K562 (cell line): Measurements from ENCODE around the gene ANKRD11. TPM values are rescaled to one million over a fixed set of nuclear protein-coding genes. Genes with fewer than 3 reads are reported as not detected.

ENCODE experiments used
- ATAC-seq: fragments of 200-7000 bp; cut with Tn5 transposase; 3 replicates; pipeline ENCODE4 v1.9.1; 2020; ENCODE audit warnings: moderate library complexity
- BruUV-seq: library from RNA; stranded (reverse); fragments of 400-500 nt; replicated peaks from 2 replicates; lab custom pipeline; 2021; lab: Mats Ljungman, UMichigan
- CTCF ChIA-PET: fragments of 300-600 bp; formaldehyde crosslinking; extraction: SDS; loops from one replicate; lab custom pipeline; 2021; ENCODE audit warnings: low intra/inter-chr PET ratio; lab: Yijun Ruan, JAX
- POLR2A ChIA-PET: fragments of 300-600, 350-650 bp; sonication (Branson Sonifier 250); formaldehyde crosslinking; extraction: SDS; loops from one replicate; lab custom pipeline; 2021; ENCODE audit warnings: antibody characterized with exemption, inconsistent platforms; lab: Yijun Ruan, JAX
- DNase-seq, 4 experiments: peaks; one replicate each; pipeline versions ENCODE4 v3.0.0 to v3.0.0-alpha.2; 2011 to 2018; ENCODE audit warnings: low spot score in 3 of 4, mixed read lengths in 3 of 4; ENCODE audit errors: extremely low read depth in 1 of 4
- FAIRE-seq: peaks from 2 replicates; lab custom pipeline; 2011; peaks lifted over from hg19 to GRCh38; lab: Jason Lieb, UNC
- H2AFZ ChIP-seq: 2 replicates; pipeline ENCODE4 v1.6.0; 2011; ENCODE audit warnings: low read depth, low read length, control low read depth, inconsistent platforms
- H3K27ac ChIP-seq: fragments of 200-600 bp; 3 replicates; pipeline ENCODE4 v1.8.0; 2011; ENCODE audit warnings: low read depth, mild to moderate bottlenecking, control low read depth, inconsistent platforms, low read length, moderate library complexity, mixed read lengths; ENCODE audit errors: extremely low read depth
- H3K27me3 ChIP-seq, 2 experiments: fragments of 300-600 bp in 1 of 2; 2 replicates in 1 of 2; 3 replicates in 1 of 2; pipeline versions ENCODE4 v1.6.0 to v1.8.0; 2011; ENCODE audit warnings: inconsistent platforms in 2 of 2, low read length in 2 of 2, mild to moderate bottlenecking in 1 of 2, mixed read lengths in 1 of 2, moderate library complexity in 1 of 2; ENCODE audit not compliant: control insufficient read depth in 2 of 2, insufficient read depth in 2 of 2
- H3K36me3 ChIP-seq: fragments of 300-600 bp; 3 replicates; pipeline ENCODE4 v1.8.0; 2011; ENCODE audit warnings: mild to moderate bottlenecking, low read length, inconsistent platforms; ENCODE audit not compliant: control insufficient read depth, insufficient read depth
- H3K4me1 ChIP-seq, 2 experiments: fragments of 200-600 bp in 1 of 2; replicated peaks in 1 of 2; 2 replicates in 1 of 2; 3 replicates in 1 of 2; pipeline versions ENCODE4 v1.5.1 to v1.8.0; 2011; ENCODE audit warnings: inconsistent platforms in 2 of 2, low read length in 2 of 2, mild to moderate bottlenecking in 1 of 2, mixed read lengths in 1 of 2, moderate library complexity in 1 of 2; ENCODE audit not compliant: control insufficient read depth in 2 of 2, insufficient read depth in 2 of 2
- H3K4me2 ChIP-seq: 2 replicates; pipeline ENCODE4 v1.6.1; 2011; ENCODE audit warnings: low read length, control low read depth, inconsistent platforms, mixed read lengths; ENCODE audit not compliant: insufficient read depth
- H3K4me3 ChIP-seq: fragments of 200-600 bp; sonication (generic), shearing (Covaris generic); 2 replicates; pipeline ENCODE4 v1.5.1; 2016; ENCODE audit warnings: control low read depth, inconsistent platforms
- H3K79me2 ChIP-seq: fragments of 200-600 bp; 3 replicates; pipeline ENCODE4 v1.8.0; 2011; ENCODE audit warnings: low read length, inconsistent platforms; ENCODE audit not compliant: control insufficient read depth, insufficient read depth
- H3K9ac ChIP-seq, 2 experiments: 2 replicates each; pipeline versions ENCODE4 v1.6.0 to v1.6.1; 2011; ENCODE audit warnings: low read depth in 2 of 2, low read length in 2 of 2, control low read depth in 1 of 2, inconsistent platforms in 1 of 2, mild to moderate bottlenecking in 1 of 2, mixed read lengths in 1 of 2; ENCODE audit not compliant: insufficient read depth in 1 of 2
- H3K9me1 ChIP-seq: one replicate; pipeline ENCODE4 v1.6.0; 2011; ENCODE audit warnings: inconsistent platforms, mild to moderate bottlenecking, low read length, moderate library complexity; ENCODE audit not compliant: control insufficient read depth, insufficient read depth
- H3K9me3 ChIP-seq: replicated peaks from 2 replicates; pipeline ENCODE4 v1.5.1; 2011; ENCODE audit warnings: low read depth, low read length, inconsistent platforms; ENCODE audit not compliant: control insufficient read depth, insufficient read depth
- H4K20me1 ChIP-seq: replicated peaks from 2 replicates; pipeline ENCODE4 v1.6.1; 2011; ENCODE audit warnings: low read length, inconsistent platforms, mixed read lengths; ENCODE audit not compliant: control insufficient read depth, insufficient read depth
- C11orf30 ChIP-seq: fragments of 450-650 bp; IDR thresholded peaks from 2 replicates; pipeline ENCODE4 v1.6.1; 2016; ENCODE audit warnings: low read depth, mild to moderate bottlenecking
- DMBX1 ChIP-seq: fragments of 250-450 bp; sonication (Bioruptor Pico); IDR thresholded peaks from 2 replicates; pipeline ENCODE4 v1.8.0; 2022; ENCODE audit warnings: inconsistent platforms, mild to moderate bottlenecking, moderate library complexity, borderline replicate concordance
- ESRRA ChIP-seq: fragments of 450-650 bp; IDR thresholded peaks from 2 replicates; pipeline ENCODE4 v1.6.1; 2014; ENCODE audit warnings: low read depth, mild to moderate bottlenecking, moderate library complexity, borderline replicate concordance
- MEIS2 ChIP-seq: fragments of 450-650 bp; IDR thresholded peaks from 2 replicates; pipeline ENCODE4 v1.6.1; 2014; ENCODE audit warnings: mild to moderate bottlenecking; ENCODE audit not compliant: partially characterized antibody
- MXD1 ChIP-seq: fragments of 250-450 bp; sonication (Bioruptor Pico); IDR thresholded peaks from 2 replicates; pipeline ENCODE4 v1.8.0; 2021; ENCODE audit warnings: borderline replicate concordance, mild to moderate bottlenecking, moderate library complexity; ENCODE audit not compliant: poor library complexity, severe bottlenecking
- ZNF444 ChIP-seq: fragments of 250-450 bp; sonication (Bioruptor Pico); IDR thresholded peaks from 2 replicates; pipeline ENCODE4 v1.4.0; 2020; ENCODE audit warnings: mild to moderate bottlenecking, moderate library complexity
- WGBS: fragments of 100-300 bp; shearing (Covaris generic); methylation state at CpG from one replicate; pipeline ENCODE4 v1.1.6; 2016; ENCODE audit warnings: low coverage, mixed read lengths; ENCODE audit not compliant: insufficient coverage; ENCODE audit errors: missing lambda C conversion rate; 5-methylcytosine and 5-hydroxymethylcytosine counted together
- in situ Hi-C: fragments of 300-500 bp; cut with MboI; formaldehyde crosslinking; loops from 4 replicates; pipeline ENCODE4 v1.15.0; 2018; ENCODE audit warnings: inconsistent platforms, mixed read lengths
- intact Hi-C: fragments of 100-400 bp; cut with micrococcal nuclease; formaldehyde crosslinking; loops from 2 replicates; pipeline ENCODE4 v1.14.2; 2022
- polyA plus RNA-seq, 8 experiments: library from polyadenylated mRNA; depleted of rRNA in 4 of 8; stranded (reverse) in 5 of 8; unstranded in 3 of 8; fragments of >200 nt; fragmentation: Nextera tagmentation in 2 of 8; fragmentation: Illumina TruSeq in 1 of 8; extraction: Ambion mirVana in 2 of 8; extraction: Trizol in 1 of 8; gene quantifications; 2 replicates each; pipeline versions ENCODE4 v1.2.1 to v1.2.3, GENCODE V29; 2011 to 2014; ENCODE audit warnings: inconsistent platforms in 1 of 8, missing spikeins in 1 of 8
- total RNA-seq, 7 experiments: library from RNA; depleted of rRNA in 6 of 7; stranded (reverse); fragments of >200 nt in 6 of 7; fragmentation: Illumina TruSeq in 2 of 7; extraction: Trizol in 2 of 7; gene quantifications; 2 replicates each; pipeline versions ENCODE4 v1.2.1 to v1.2.3, GENCODE V29; 2011 to 2021; ENCODE audit warnings: low replicate concordance in 1 of 7

The ANKRD11 gene
- total and polyA plus RNA-seq, 9 of the 15 experiments (the other 6 are each of a cell fraction or from before 2014, with no cell fraction given): 4.7 to 126 (median 31.7) TPM

DNA sequence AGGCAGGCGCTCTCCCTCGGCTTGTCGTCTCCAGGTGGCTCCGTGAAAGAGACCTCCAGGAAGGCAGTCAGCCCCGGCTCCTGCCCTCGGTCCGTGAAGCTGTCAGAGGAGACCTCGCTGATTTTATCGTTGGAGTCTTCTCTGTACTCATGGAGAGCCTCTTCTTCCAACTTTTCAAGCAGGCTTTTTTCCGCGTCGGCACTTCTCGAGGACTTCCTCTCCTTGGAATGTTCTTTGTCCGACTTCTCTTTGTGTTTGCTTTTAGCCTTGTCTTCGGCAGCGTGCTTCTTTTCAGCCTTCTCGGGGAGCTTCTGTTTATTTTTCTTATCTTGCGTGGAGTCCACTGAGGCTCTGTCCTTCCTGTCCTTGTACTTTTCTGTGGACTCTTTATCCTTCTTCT lies 207.8 kb downstream of the ANKRD11 start:
- no TSS peak for BruUV-seq
- Histone ChIP-seq H3K4me1 (peaks cover 0 to 13% of the 10 kb centered on the region in 2 experiments; a peak in 1 of 5 replicates), H4K20me1 (no peaks in the 10 kb centered on the region), H3K4me3 (no peak overlapping the region), H3K36me3 (peaks cover 92% of the 10 kb centered on the region), H3K9me3 (peaks cover 16% of the 10 kb centered on the region), H3K9ac (no peak overlapping the region), H3K79me2 (no peaks in the 10 kb centered on the region), H3K9me1 (no peaks in the 10 kb centered on the region), H2AFZ (no peak overlapping the region), H3K27me3 (no peaks in the 10 kb centered on the region), H3K4me2 (no peak overlapping the region), H3K27ac (no peak overlapping the region)
- ATAC-seq (no peak), FAIRE-seq (peak; percentile 15), DNase-seq (no peak)
- ChIA-PET POLR2A (interaction anchor here (0.6 to 0.8 kb wide), 3 partner anchors 14 to 84 kb away, joined by 3 read pairs; no protein-coding TSS in a partner anchor), CTCF (no interaction called here)
- in situ Hi-C loops: no loop called here
- 96% methylated on average over 14 of the region's 18 CpGs for WGBS
- intact Hi-C loops: no loop called here
- TF ChIP-seq MEIS2 (peak; percentile 1), ZNF444 (CRISPR knock-in tag) (no peak), DMBX1 (CRISPR knock-in tag) (no peak), ESRRA (no peak), C11orf30 (0 out of 2 replicates have a peak, but pooled peaks have one; percentile 21), MXD1 (no peak)
